Stimulated activated CD4-positive, alpha-beta T cell treated with anti-CD3 and anti-CD28 coated beads, Interleukin-15, amount 100 ng/mL, for 48 hours (primary cell): ENCODE measurements around the gene CD8B2.
A peak's percentile ranks its signal among the peaks of the same experiment; 100 is the strongest.
"Not testable (repeated sequence)": the region's sequence is repeated elsewhere in the genome, so short reads cannot be mapped to it uniquely, and the experiment has no call there.

ENCODE experiments used
- DNase-seq, 2 donors: peaks; one replicate each; pipeline ENCODE4 v3.0.0-alpha.2; 2020; ENCODE audit warnings: low read depth in 2 of 2

The CD8B2 gene

GRCh38 chr2:106511934-106512333, 24.8 kb downstream of the CD8B2 start:
- not testable (repeated sequence) for DNase-seq

GRCh38 chr2:106513391-106513790, 26.2 kb downstream of the CD8B2 start:
- not testable (repeated sequence) for DNase-seq

DNA sequence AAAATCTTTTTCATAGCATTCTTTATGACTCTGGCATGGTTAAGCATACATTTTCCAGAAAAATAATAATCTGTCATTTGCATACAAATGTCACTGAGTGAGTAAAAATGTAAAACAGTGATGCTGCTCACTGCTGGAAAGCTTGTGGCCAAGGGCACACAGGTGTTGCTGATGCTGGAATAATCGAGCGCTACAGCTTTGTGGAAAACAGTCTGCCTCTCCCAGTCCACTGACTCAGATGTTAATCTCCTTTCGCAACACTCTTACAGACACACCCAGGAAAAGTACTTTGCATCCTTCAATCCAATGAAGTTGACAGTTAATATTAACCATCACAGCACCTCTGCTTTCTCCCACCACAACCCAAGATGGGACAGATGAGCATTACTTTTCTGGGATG, 27.7 kb downstream of the CD8B2 start:
- not testable (repeated sequence) for DNase-seq

DNA sequence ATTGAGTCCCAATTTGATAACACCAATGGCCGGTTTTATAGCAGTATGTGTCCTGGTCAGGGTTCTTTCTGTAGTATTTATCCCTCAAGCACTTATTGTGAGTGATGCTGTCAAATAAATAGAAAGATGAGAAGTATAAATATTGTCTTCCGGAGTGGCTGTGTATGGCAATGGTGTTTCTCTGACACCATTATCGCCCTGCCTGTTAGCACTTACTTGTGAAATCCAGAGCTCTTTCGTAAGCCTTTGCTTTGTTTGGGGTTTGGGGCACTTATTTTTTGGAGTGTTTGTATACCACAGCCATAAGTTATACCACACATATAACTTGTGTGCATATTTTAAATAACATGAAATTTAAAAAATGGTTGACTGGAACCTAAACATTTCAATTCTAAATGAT, 29.3 kb downstream of the CD8B2 start:
- DNase-seq, result no peak

- DNase-seq, result no peak
These were observed 29.7 kb downstream of the CD8B2 start for GRCh38 chr2:106516864-106517263.

- no peak for DNase-seq
These were observed 30.2 kb downstream of the CD8B2 start for GRCh38 chr2:106517329-106517728.

GRCh38 chr2:106519767-106520166, 32.6 kb downstream of the CD8B2 start:
- no peak for DNase-seq

- DNase-seq, result no peak
These were observed 33.9 kb downstream of the CD8B2 start for GRCh38 chr2:106521016-106521415.

DNA sequence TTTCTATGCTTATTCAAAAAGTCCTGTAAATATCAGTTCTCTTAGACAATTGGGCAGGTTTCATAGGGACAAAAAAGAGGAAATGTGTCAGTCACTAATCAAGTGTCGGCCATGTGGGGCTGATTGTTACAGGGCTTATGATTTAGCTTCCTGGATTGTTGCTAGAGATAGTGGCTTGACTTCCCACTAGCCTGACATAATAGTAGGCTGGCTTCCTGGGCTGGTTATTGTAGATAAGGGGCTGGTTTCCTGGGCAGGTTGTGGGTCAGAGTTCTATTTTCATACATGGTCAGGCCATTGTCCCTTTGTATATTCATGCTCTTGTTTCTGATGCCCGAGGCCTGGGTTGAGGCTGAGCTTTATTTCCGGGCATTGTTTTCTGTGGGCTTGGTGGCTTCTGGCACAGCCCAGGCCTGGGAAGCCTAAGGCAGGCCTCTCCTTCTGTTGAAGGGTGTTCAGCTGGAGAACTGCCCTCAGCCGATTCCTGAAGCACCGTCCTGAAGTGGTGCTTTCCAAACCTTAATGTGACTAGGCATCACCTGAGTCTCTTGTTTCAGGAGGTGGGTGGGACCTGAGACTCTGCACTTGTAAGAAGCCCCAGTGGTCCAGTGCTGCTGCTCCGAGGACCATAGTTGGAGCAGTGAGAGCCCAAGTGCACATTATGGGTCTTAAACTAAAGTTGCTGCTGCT, 37.0 kb downstream of the CD8B2 start:
- DNase-seq, result no peak

DNA sequence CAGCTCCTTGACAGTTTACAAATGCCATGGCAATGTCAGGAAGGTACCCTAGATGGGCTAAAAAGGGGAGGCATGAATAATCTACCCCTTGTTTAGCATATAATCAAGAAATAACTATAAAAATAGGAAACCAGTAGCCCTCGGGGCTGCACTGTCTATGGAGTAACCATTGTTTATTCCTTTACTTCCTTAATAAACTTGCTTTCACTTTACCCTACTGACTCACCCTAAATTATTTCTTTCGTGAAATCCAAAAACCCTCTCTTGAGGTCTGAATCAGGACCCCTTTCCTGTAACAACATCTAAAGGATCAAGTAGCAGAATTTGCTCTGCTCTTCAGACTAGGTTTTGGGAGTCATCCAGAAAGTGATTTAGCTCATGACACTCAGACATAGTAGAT, 43.7 kb downstream of the CD8B2 start:
- no peak for DNase-seq

DNA sequence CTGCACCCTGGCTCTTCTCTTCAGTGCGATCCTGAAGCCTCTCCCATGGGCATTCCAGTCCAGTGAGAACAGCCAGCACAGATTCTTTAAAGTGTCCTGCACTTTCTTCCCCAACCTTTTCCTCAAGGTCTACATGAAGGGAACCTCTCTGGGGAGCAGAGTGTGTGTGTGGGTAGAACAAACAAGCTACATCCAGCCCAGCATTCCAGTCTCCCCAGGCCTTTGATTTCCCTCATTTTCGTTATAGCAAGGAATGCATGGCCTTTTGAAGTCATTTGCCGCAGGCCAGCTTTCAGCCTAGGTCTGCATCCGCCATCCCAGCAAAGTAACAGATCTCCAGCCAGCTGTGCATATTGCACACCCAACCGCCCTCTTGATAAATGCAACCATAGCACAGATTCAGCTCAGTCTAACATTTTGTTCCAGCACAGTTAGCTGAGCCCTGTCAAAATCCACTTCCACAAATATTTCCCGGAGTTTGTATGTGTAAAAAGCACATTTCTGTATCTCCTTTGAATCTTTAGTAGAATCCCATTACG, 44.6 kb downstream of the CD8B2 start:
- no peak for DNase-seq

- DNase-seq, result no peak
These were observed 45.1 kb downstream of the CD8B2 start for GRCh38 chr2:106532236-106532635.

DNA sequence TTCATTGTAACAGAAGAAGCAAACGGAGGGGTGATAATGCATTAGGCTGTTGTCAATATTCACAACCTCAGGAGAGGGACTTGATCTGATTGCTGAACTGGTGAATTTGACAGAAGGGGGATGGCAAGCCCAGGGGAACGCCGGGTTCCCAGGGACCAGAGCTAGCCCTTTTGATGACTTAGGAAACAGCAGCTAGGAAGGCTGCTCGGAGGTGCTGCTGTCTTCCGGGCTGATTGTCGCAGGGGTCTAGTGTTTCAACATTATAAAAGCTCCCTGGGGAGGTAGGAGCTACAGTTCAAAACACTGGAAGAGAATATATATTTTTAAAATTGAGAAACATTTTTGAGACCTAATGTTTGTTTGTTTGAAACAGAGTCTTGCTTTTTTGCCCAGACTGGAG, 47.3 kb downstream of the CD8B2 start:
- DNase-seq, result no peak

DNA sequence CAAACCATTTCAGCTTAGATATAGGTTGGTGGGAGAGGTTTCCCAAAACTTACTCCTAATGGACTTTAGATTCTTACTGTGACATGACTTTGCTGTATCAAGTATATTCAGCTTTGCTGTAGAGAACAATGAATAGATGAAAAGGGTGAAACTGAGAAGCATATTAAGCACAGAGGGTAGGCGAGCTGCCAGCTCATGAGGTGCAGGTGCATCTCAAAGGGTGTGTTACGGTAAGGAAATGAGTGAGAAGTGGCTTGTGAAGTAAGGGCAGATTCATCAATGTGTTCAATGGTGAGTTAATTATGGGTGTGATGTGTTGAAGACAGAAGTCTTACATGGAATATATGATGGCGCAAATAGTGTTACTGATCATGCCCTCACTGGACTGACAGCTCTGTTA, 49.3 kb downstream of the CD8B2 start:
- no peak for DNase-seq

DNA sequence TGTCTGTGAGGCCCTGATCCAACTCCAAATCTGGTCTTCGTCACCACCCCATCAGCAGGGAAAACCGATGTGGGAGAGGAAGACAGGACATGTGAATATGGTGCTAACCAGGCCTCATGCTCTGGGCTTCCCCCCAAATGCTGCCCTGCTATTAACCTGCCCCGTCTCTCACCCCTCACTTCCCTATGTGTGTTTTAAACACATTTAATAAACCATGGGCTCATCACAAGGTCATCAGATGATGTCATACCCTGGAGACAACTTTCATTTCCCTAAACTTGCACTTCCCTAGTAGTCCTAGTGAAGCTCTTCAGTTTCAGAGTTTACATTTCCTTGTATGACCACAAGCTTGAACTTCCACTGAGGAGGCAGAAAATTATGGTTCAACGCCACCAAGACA, 49.9 kb downstream of the CD8B2 start:
- no peak for DNase-seq

GRCh38 chr2:106537791-106538191, 50.6 kb downstream of the CD8B2 start:
- DNase-seq, result no peak

- DNase-seq, result no peak
These were observed 53.7 kb downstream of the CD8B2 start for GRCh38 chr2:106540886-106541285.

- DNase-seq, result no peak
These were observed 54.2 kb downstream of the CD8B2 start for GRCh38 chr2:106541333-106541732.

- peak; percentile 52 to 72 for DNase-seq
These were observed 55.7 kb downstream of the CD8B2 start for GRCh38 chr2:106542746-106543359.

GRCh38 chr2:106545007-106545406, 57.8 kb downstream of the CD8B2 start:
- DNase-seq, result no peak

DNA sequence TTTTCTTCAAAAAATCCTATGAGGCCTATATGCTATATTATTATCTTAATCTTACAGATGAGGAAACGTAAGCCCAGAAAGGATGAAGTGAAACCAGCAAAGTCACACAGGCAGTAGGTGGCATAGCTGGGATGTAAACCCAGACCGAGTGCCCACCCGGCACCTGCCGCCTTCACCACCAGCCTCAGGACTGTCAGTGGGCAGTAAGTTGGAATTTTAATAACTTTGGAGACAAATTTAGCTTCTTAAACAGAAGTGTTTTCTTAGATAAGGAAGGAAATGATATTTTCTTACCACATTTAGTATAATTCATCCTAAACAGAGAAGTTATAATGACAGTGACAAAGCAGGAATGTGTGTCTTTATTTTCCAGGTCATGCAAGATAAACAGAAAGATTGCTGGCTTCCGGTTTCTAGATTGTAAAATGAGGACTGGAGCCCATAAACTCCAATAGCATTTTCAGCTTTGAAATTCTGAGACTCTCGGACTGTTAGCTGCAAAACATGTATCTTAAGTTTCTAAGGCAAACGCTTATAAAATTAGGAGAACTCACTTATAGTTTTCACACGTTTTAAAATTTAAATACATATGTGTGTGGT, 59.3 kb downstream of the CD8B2 start:
- no peak for DNase-seq

GRCh38 chr2:106547164-106547903, 60.2 kb downstream of the CD8B2 start:
- DNase-seq, result no peak
